Measurements from ENCODE around the gene LGR6.

LGR6 gene

DNA sequence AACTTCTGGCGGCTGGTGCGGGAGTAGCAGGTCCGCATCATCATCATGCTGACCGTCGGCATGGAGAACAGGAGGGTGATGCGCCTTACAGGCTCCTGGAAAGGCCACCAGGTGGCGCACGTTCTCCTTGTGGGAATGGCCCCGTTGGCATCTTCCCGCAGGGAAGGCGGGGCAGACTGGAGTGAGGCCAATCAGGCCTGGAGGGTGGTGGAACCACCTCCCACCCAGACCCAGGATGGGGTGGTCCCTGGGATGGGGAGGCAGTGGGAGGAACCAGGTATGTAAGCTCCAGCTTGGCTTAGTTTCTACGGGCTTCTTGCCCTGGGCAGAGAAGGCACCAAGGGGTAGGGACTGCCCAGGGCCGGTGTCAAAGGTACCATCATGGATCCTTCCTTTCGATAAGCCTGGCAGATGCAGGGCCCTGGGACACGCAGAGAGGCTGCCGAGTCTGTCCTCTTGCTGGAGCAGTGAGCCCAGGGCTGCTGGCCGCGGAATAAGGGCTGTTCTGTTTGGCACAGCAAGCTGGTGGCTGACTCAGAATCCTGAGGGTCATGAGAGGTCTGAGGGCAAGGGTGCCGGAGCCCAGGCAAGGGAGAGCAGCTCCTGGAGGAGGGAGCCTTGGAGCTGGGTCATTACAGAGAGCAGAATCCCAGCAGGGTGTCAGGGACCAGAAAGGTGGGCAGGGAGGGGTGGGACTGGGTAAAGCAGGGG is 8.7 kb upstream of the LGR6 start:
- TF ChIP-seq POLR2AphosphoS5 (IDR thresholded peaks at IDR 0.05; ENCODE audit: low read depth, low read length) (no peak), SIN3A (IDR thresholded peaks at IDR 0.05; ENCODE audit: borderline replicate concordance, insufficient read depth, low read length) (no peak), TAF1 (IDR thresholded peaks at IDR 0.05; ENCODE audit: borderline replicate concordance, insufficient read depth, low read length) (no peak), FOXP2 (optimal IDR thresholded peaks at IDR 0.05; ENCODE audit: borderline replicate concordance, extremely low read depth, extremely low read length, insufficient read depth) (no peak), REST (IDR thresholded peaks at IDR 0.05; ENCODE audit: insufficient read depth in 1 of 2, low read depth in 2 of 2, low read length in 2 of 2) (no peak)

- TF ChIP-seq TAF1 (IDR thresholded peaks at IDR 0.05; ENCODE audit: borderline replicate concordance, insufficient read depth, low read length), result no peak
- no peak for TF ChIP-seq FOXP2 (optimal IDR thresholded peaks at IDR 0.05; ENCODE audit: borderline replicate concordance, extremely low read depth, extremely low read length, insufficient read depth)
- TF ChIP-seq POLR2AphosphoS5 (IDR thresholded peaks at IDR 0.05; ENCODE audit: low read depth, low read length), result no peak
- no peak for TF ChIP-seq SIN3A (IDR thresholded peaks at IDR 0.05; ENCODE audit: borderline replicate concordance, insufficient read depth, low read length)
- TF ChIP-seq REST (IDR thresholded peaks at IDR 0.05; ENCODE audit: insufficient read depth in 1 of 2, low read depth in 2 of 2, low read length in 2 of 2), result no peak
Measured at GRCh38 chr1:202186327-202186726, 7.3 kb upstream of the LGR6 start.

- TF ChIP-seq FOXP2 (optimal IDR thresholded peaks at IDR 0.05; ENCODE audit: borderline replicate concordance, extremely low read depth, extremely low read length, insufficient read depth), result no peak
- no peak for TF ChIP-seq REST (IDR thresholded peaks at IDR 0.05; ENCODE audit: insufficient read depth in 1 of 2, low read depth in 2 of 2, low read length in 2 of 2)
- no peak for TF ChIP-seq TAF1 (IDR thresholded peaks at IDR 0.05; ENCODE audit: borderline replicate concordance, insufficient read depth, low read length)
- no peak for TF ChIP-seq SIN3A (IDR thresholded peaks at IDR 0.05; ENCODE audit: borderline replicate concordance, insufficient read depth, low read length)
- TF ChIP-seq POLR2AphosphoS5 (IDR thresholded peaks at IDR 0.05; ENCODE audit: low read depth, low read length), result no peak
Measured at GRCh38 chr1:202187041-202187671, 6.4 kb upstream of the LGR6 start.

GRCh38 chr1:202187697-202188407 is 5.7 kb upstream of the LGR6 start:
- TF ChIP-seq FOXP2 (optimal IDR thresholded peaks at IDR 0.05; ENCODE audit: borderline replicate concordance, extremely low read depth, extremely low read length, insufficient read depth) (no peak), TAF1 (IDR thresholded peaks at IDR 0.05; ENCODE audit: borderline replicate concordance, insufficient read depth, low read length) (no peak), REST (IDR thresholded peaks at IDR 0.05; ENCODE audit: insufficient read depth in 1 of 2, low read depth in 2 of 2, low read length in 2 of 2) (no peak), SIN3A (IDR thresholded peaks at IDR 0.05; ENCODE audit: borderline replicate concordance, insufficient read depth, low read length) (no peak), POLR2AphosphoS5 (IDR thresholded peaks at IDR 0.05; ENCODE audit: low read depth, low read length) (no peak)

Data from PFSK-1 (cell line).